Lower lobe of right lung (tissue), 2 donors: ENCODE data around the gene GPR176. TPM values are rescaled to one million over a fixed set of nuclear protein-coding genes. Genes with fewer than 3 reads are reported as not detected.

ENCODE experiments used
- ATAC-seq, 2 donors: fragments of 200-7000 bp; cut with Tn5 transposase; one replicate each; pipeline ENCODE4 v1.9.1; 2020 to 2022; ENCODE audit warnings: mild to moderate bottlenecking in 2 of 2, moderate library complexity in 2 of 2
- DNase-seq: peaks from one replicate; pipeline ENCODE4 v3.0.0-alpha.2; 2020
- H3K27ac ChIP-seq: fragments of 200-600 bp; one replicate; pipeline ENCODE4 v1.8.0; 2022
- H3K27me3 ChIP-seq: fragments of 200-600 bp; one replicate; pipeline ENCODE4 v1.8.0; 2022; ENCODE audit warnings: low read depth
- H3K36me3 ChIP-seq: fragments of 200-600 bp; one replicate; pipeline ENCODE4 v1.8.0; 2022; ENCODE audit warnings: mild to moderate bottlenecking
- H3K4me1 ChIP-seq: fragments of 200-600 bp; one replicate; pipeline ENCODE4 v1.8.0; 2022
- H3K4me3 ChIP-seq: fragments of 200-600 bp; one replicate; pipeline ENCODE4 v1.8.0; 2022; ENCODE audit warnings: mild to moderate bottlenecking
- H3K9me3 ChIP-seq: fragments of 200-600 bp; one replicate; pipeline ENCODE4 v1.8.0; 2022
- CTCF ChIP-seq: fragments of 200-600 bp; IDR thresholded peaks from one replicate; pipeline ENCODE4 v1.8.0; 2022; ENCODE audit warnings: antibody characterized with exemption, mild to moderate bottlenecking
- intact Hi-C: fragments of 100-400 bp; cut with DNase I; formaldehyde crosslinking; loops from one replicate; pipeline ENCODE4 v1.11.0; 2022
- total RNA-seq: library from RNA; stranded (reverse); fragmentation: NEBNext Ultra II Directional; extraction: Animal tissue kit (Norgen Biotek cat#: 25700); gene quantifications from one replicate; pipeline ENCODE4 v1.2.1, GENCODE V29; 2021
- donor health status: DM: no; HTN: yes; CAD: no; lungs with severe emphysema.

The GPR176 gene
- total RNA-seq, 1 donor from 2014 or later: 2.4 TPM

GRCh38 chr15:39843565-39843964, 76.5 kb downstream of the GPR176 start:
- DNase-seq (no peak), ATAC-seq (no peak)
- Histone ChIP-seq H3K4me3 (no peak overlapping the region), H3K27ac (no peak overlapping the region), H3K4me1 (no peaks in the 10 kb centered on the region), H3K36me3 (no peaks in the 10 kb centered on the region), H3K9me3 (no peaks in the 10 kb centered on the region), H3K27me3 (no peaks in the 10 kb centered on the region)
- no peak for TF ChIP-seq CTCF
- intact Hi-C loops: no loop called here

GRCh38 chr15:39837454-39837853, 82.6 kb downstream of the GPR176 start:
- Histone ChIP-seq H3K27me3 (no peaks in the 10 kb centered on the region), H3K27ac (no peak overlapping the region), H3K9me3 (no peaks in the 10 kb centered on the region), H3K36me3 (no peaks in the 10 kb centered on the region), H3K4me3 (no peak overlapping the region), H3K4me1 (no peaks in the 10 kb centered on the region)
- ATAC-seq (no peak), DNase-seq (no peak)
- intact Hi-C loops: no loop called here
- no peak for TF ChIP-seq CTCF

- Histone ChIP-seq H3K36me3 (no peaks in the 10 kb centered on the region), H3K27me3 (no peaks in the 10 kb centered on the region), H3K9me3 (no peaks in the 10 kb centered on the region), H3K4me1 (no peaks in the 10 kb centered on the region), H3K4me3 (no peak overlapping the region), H3K27ac (no peak overlapping the region)
- DNase-seq (no peak), ATAC-seq (no peak)
- TF ChIP-seq CTCF: no peak
- intact Hi-C loops: no loop called here
Measured at GRCh38 chr15:39835550-39835949, 84.5 kb downstream of the GPR176 start.

- DNase-seq: no peak
- H3K4me3 ChIP-seq: no peak overlapping the region
- H3K9me3 ChIP-seq: no peaks in the 10 kb centered on the region
- H3K36me3 ChIP-seq: no peaks in the 10 kb centered on the region
- H3K27ac ChIP-seq: no peak overlapping the region
- ATAC-seq: no peak
- intact Hi-C loops: no loop called here
- no peaks in the 10 kb centered on the region for H3K27me3 ChIP-seq
- no peak for TF ChIP-seq CTCF
- H3K4me1 ChIP-seq: no peaks in the 10 kb centered on the region
Measured at GRCh38 chr15:39834256-39834655, 85.8 kb downstream of the GPR176 start.

GRCh38 chr15:39833515-39833981, 86.5 kb downstream of the GPR176 start:
- no peaks in the 10 kb centered on the region for H3K36me3 ChIP-seq
- no peaks in the 10 kb centered on the region for H3K9me3 ChIP-seq
- no peaks in the 10 kb centered on the region for H3K4me1 ChIP-seq
- H3K27ac ChIP-seq: no peak overlapping the region
- intact Hi-C loops: no loop called here
- no peaks in the 10 kb centered on the region for H3K27me3 ChIP-seq
- no peak for ATAC-seq
- TF ChIP-seq CTCF: no peak
- no peak overlapping the region for H3K4me3 ChIP-seq
- DNase-seq: no peak

GRCh38 chr15:39830166-39830565, 89.9 kb downstream of the GPR176 start:
- no peaks in the 10 kb centered on the region for H3K9me3 ChIP-seq
- H3K4me1 ChIP-seq: no peaks in the 10 kb centered on the region
- H3K27ac ChIP-seq: no peak overlapping the region
- no peaks in the 10 kb centered on the region for H3K27me3 ChIP-seq
- no peaks in the 10 kb centered on the region for H3K36me3 ChIP-seq
- ATAC-seq (no peak), DNase-seq (no peak)
- H3K4me3 ChIP-seq: no peak overlapping the region
- intact Hi-C loops: no loop called here
- no peak for TF ChIP-seq CTCF
